ENCODE measurements around the gene AGPAT2. TPM values are rescaled to one million over a fixed set of nuclear protein-coding genes. Genes with fewer than 3 reads are reported as not detected.

The AGPAT2 gene
- total RNA-seq, 1 donor from 2014 or later, result 47.8 TPM

DNA sequence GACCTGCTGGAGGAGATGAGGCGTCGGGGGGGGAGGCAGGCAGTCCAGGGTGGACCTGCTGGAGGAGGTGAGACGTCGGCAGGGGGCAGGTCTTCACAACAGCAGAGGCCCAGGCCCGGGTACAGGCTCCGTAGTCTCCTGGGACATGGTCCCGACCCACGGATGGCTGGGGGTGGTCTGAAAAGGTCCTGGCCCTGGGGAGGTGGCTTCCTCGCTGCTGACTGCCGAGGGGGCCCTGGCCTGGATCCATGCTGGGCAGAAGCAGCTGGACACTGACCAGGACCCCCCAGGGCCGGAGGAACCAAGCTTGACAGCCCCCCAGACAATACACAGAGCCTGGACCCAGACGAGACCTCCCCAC lies 16.0 kb downstream of the AGPAT2 start:
- H3K27me3 Mint-ChIP-seq, result no peaks in the 10 kb centered on the region
- H3K27ac Mint-ChIP-seq, result no peak overlapping the region
- H3K9me3 Mint-ChIP-seq, result no peaks in the 10 kb centered on the region
- TF ChIP-seq, protein P1, sequence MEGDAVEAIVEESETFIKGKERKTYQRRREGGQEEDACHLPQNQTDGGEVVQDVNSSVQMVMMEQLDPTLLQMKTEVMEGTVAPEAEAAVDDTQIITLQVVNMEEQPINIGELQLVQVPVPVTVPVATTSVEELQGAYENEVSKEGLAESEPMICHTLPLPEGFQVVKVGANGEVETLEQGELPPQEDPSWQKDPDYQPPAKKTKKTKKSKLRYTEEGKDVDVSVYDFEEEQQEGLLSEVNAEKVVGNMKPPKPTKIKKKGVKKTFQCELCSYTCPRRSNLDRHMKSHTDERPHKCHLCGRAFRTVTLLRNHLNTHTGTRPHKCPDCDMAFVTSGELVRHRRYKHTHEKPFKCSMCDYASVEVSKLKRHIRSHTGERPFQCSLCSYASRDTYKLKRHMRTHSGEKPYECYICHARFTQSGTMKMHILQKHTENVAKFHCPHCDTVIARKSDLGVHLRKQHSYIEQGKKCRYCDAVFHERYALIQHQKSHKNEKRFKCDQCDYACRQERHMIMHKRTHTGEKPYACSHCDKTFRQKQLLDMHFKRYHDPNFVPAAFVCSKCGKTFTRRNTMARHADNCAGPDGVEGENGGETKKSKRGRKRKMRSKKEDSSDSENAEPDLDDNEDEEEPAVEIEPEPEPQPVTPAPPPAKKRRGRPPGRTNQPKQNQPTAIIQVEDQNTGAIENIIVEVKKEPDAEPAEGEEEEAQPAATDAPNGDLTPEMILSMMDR (conservative IDR thresholded peaks at IDR 0.05), result no peak
- H3K36me3 Mint-ChIP-seq, result no peaks in the 10 kb centered on the region
- H3K4me1 Mint-ChIP-seq (ENCODE audit: unreplicated experiment), result no peaks in the 10 kb centered on the region
- DNase-seq (ENCODE audit: extremely low spot score, unreplicated experiment), result no peak
- H3K4me3 Mint-ChIP-seq, result no peak overlapping the region

DNA sequence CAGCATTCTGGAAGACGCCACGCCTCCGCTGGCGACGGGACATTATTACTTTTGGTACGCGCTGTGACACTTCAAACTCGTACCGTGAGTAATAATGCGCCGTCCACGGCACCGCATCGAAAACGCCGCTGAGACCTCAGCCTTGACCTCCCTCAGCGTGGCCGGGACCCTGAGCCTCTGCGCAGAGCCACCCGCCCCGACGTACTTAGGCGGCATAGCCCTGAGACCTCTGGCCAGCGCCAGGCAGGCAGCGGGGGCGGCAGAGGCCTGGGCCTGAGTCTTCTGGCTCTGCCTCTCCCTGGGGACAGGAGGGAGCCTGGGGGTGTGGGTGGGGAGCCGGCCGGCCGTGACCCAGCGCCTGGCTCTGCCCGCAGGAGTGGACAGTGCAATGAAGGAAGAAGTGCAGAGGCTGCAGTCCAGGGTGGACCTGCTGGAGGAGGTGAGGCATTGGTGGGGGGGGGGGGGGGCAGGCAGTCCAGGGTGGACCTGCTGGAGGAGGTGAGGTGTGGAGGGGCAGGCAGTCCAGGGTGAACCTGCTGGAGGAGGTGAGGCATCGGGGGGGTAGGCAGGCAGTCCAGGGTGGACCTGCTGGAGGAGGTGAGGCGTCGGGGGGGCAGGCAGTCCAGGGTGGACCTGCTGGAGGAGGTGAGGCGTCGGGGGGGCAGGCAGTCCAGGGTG lies 16.5 kb downstream of the AGPAT2 start:
- no peaks in the 10 kb centered on the region for H3K36me3 Mint-ChIP-seq
- TF ChIP-seq, protein P1 (conservative IDR thresholded peaks at IDR 0.05), result no peak
- H3K27me3 Mint-ChIP-seq, result no peaks in the 10 kb centered on the region
- no peak overlapping the region for H3K4me3 Mint-ChIP-seq
- H3K27ac Mint-ChIP-seq, result no peak overlapping the region
- no peak for DNase-seq (ENCODE audit: extremely low spot score, unreplicated experiment)
- H3K9me3 Mint-ChIP-seq, result no peaks in the 10 kb centered on the region
- no peaks in the 10 kb centered on the region for H3K4me1 Mint-ChIP-seq (ENCODE audit: unreplicated experiment)

DNA sequence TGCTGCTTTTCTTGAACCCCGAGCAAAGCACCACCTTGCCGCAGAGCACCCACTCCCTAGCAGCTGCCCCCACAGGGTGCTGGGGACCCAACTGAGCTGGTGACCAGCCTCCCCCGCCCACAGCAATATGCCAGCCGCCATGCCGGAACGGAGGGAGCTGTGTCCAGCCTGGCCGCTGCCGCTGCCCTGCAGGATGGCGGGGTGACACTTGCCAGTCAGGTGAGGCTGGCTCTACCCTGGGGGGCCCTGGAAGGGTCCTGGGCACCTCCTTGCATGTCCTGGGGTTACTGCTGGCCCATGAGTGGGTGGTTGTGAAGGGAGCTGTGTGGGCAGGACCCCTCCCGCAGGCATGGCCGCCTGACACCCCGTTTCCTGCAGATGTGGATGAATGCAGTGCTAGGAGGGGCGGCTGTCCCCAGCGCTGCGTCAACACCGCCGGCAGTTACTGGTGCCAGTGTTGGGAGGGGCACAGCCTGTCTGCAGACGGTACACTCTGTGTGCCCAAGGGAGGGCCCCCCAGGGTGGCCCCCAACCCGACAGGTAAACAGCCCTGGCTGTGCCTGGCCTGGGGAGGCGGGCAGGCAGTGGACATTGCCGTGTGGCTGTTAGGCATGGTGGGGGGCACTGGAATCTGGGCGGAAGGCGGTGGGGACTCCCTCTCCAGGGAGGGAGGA lies 17.3 kb downstream of the AGPAT2 start:
- no peaks in the 10 kb centered on the region for H3K27me3 Mint-ChIP-seq
- no peaks in the 10 kb centered on the region for H3K36me3 Mint-ChIP-seq
- H3K4me3 Mint-ChIP-seq, result no peak overlapping the region
- H3K27ac Mint-ChIP-seq, result no peak overlapping the region
- TF ChIP-seq, protein P1 (conservative IDR thresholded peaks at IDR 0.05), result no peak
- no peaks in the 10 kb centered on the region for H3K4me1 Mint-ChIP-seq (ENCODE audit: unreplicated experiment)
- H3K9me3 Mint-ChIP-seq, result no peaks in the 10 kb centered on the region
- DNase-seq (ENCODE audit: extremely low spot score, unreplicated experiment), result no peak

DNA sequence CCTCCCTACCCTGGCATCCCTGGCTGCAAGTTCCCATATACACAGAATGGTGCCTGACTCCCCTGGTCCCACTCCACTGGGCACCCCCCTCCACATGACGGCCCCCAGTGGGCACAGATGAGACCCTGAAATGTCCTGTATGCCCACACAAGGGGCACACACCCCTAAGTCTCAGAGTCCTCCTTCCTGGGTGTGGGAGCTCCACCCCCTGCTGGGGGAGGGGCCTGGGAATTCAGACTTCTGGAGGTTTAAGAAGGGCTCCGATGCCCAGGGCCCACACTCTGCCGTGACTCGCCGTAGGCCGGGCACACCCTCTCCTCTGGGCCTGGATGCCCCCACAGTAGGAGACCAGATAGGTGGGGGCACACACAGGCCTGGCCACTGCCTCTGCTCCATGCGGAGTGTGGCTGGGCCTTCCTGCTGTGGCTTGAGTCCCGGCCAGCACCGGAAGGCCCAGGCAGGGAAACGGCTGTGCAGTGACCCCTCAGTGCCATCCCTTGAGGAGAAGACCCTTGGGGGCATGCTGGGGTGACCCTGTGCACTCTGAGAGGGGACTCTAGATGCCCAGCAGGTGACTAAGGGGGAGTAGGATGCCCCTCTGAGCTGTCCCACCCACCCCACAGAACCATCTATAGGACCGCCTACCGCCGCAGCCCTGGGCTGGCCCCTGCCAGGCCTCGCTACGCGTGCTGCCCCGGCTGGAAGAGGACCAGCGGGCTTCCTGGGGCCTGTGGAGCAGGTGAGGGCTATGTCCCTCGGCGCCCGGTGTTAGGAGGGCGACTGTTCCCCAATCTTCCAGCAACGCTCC lies 18.1 kb downstream of the AGPAT2 start:
- no peak overlapping the region for H3K4me3 Mint-ChIP-seq
- H3K4me1 Mint-ChIP-seq (ENCODE audit: unreplicated experiment), result no peaks in the 10 kb centered on the region
- H3K9me3 Mint-ChIP-seq, result no peaks in the 10 kb centered on the region
- H3K27ac Mint-ChIP-seq, result no peak overlapping the region
- DNase-seq (ENCODE audit: extremely low spot score, unreplicated experiment), result no peak
- H3K36me3 Mint-ChIP-seq, result no peaks in the 10 kb centered on the region
- TF ChIP-seq, protein P1 (conservative IDR thresholded peaks at IDR 0.05), result no peak
- no peaks in the 10 kb centered on the region for H3K27me3 Mint-ChIP-seq

DNA sequence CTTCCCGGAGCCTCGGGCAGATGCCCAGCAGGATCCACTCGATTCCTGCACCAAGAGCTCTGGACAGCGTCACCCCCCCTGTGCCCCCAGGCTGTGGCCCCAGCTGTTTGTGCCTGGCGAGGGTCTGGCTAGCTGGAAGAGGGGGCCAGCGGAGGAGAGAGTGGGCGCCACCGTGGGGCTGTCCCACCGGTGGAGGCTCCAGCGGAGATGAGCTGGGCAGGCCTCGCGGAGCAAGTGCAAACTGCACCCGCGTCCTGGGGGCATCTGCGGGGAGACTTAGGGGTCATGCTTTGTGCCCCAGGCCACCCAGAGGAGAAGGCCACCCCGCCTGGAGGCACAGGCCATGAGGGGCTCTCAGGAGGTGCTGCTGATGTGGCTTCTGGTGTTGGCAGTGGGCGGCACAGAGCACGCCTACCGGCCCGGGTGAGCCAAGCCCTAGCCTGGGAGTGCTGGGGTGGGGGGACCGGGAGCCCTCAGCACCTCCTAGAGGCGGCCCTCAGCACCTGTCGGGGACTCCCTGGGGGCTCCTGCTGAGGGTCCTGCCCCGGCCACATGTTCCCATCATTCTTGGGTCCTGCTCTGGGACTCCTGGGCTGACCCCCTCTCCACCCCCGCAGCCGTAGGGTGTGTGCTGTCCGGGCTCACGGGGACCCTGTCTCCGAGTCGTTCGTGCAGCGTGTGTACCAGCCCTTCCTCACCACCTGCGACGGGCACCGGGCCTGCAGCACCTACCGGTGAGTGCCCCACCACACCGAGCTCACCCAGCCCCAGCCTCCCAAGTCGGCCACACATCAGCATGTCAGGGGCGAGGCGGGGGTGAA lies 19.1 kb downstream of the AGPAT2 start:
- no peak for DNase-seq (ENCODE audit: extremely low spot score, unreplicated experiment)
- TF ChIP-seq, protein P1 (conservative IDR thresholded peaks at IDR 0.05), result no peak
- Mint-ChIP-seq H3K27ac (no peak overlapping the region), H3K27me3 (no peaks in the 10 kb centered on the region), H3K4me3 (no peak overlapping the region), H3K9me3 (no peaks in the 10 kb centered on the region), H3K36me3 (no peaks in the 10 kb centered on the region), H3K4me1 (ENCODE audit: unreplicated experiment) (no peaks in the 10 kb centered on the region)
